ENCODE results near the gene NAXD.

NAXD gene

DNA sequence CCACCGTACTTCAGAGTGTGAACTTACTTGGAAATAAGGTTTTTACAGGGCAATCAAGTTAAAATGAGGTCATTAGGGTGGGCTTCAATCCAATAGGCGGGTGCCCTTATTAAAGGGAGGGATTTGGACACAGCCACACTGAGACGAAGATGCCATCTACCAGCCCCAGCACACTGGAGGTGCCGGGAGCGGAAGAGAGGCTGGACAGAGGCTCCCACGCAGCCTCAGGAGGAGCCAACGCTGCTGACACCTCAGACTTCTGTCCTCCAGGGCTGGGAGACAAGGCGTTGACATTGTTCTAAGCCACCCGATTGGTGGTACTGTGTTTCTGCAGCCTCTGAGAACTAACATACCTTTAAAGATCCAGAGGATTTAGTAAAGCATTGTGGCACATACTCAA lies 41.2 kb upstream of the NAXD start:
- TF ChIP-seq, protein P1, sequence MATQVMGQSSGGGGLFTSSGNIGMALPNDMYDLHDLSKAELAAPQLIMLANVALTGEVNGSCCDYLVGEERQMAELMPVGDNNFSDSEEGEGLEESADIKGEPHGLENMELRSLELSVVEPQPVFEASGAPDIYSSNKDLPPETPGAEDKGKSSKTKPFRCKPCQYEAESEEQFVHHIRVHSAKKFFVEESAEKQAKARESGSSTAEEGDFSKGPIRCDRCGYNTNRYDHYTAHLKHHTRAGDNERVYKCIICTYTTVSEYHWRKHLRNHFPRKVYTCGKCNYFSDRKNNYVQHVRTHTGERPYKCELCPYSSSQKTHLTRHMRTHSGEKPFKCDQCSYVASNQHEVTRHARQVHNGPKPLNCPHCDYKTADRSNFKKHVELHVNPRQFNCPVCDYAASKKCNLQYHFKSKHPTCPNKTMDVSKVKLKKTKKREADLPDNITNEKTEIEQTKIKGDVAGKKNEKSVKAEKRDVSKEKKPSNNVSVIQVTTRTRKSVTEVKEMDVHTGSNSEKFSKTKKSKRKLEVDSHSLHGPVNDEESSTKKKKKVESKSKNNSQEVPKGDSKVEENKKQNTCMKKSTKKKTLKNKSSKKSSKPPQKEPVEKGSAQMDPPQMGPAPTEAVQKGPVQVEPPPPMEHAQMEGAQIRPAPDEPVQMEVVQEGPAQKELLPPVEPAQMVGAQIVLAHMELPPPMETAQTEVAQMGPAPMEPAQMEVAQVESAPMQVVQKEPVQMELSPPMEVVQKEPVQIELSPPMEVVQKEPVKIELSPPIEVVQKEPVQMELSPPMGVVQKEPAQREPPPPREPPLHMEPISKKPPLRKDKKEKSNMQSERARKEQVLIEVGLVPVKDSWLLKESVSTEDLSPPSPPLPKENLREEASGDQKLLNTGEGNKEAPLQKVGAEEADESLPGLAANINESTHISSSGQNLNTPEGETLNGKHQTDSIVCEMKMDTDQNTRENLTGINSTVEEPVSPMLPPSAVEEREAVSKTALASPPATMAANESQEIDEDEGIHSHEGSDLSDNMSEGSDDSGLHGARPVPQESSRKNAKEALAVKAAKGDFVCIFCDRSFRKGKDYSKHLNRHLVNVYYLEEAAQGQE (IDR thresholded peaks at IDR 0.05; ENCODE audit: insufficient replicate concordance, low read depth): no peak
- TF ChIP-seq GABPA (IDR thresholded peaks at IDR 0.05; ENCODE audit: low read depth) (no peak), SPI1 (IDR thresholded peaks at IDR 0.05; ENCODE audit: borderline replicate concordance, low read depth) (no peak), POLR2AphosphoS5 (IDR thresholded peaks at IDR 0.05; ENCODE audit: low read depth) (no peak)
- TF ChIP-seq, protein P2, sequence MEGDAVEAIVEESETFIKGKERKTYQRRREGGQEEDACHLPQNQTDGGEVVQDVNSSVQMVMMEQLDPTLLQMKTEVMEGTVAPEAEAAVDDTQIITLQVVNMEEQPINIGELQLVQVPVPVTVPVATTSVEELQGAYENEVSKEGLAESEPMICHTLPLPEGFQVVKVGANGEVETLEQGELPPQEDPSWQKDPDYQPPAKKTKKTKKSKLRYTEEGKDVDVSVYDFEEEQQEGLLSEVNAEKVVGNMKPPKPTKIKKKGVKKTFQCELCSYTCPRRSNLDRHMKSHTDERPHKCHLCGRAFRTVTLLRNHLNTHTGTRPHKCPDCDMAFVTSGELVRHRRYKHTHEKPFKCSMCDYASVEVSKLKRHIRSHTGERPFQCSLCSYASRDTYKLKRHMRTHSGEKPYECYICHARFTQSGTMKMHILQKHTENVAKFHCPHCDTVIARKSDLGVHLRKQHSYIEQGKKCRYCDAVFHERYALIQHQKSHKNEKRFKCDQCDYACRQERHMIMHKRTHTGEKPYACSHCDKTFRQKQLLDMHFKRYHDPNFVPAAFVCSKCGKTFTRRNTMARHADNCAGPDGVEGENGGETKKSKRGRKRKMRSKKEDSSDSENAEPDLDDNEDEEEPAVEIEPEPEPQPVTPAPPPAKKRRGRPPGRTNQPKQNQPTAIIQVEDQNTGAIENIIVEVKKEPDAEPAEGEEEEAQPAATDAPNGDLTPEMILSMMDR (IDR thresholded peaks at IDR 0.05; ENCODE audit: insufficient read depth, low read length): no peak
- no peak for DNase-seq (ENCODE audit: low read depth in 1 of 2, low spot score in 1 of 2)

DNA sequence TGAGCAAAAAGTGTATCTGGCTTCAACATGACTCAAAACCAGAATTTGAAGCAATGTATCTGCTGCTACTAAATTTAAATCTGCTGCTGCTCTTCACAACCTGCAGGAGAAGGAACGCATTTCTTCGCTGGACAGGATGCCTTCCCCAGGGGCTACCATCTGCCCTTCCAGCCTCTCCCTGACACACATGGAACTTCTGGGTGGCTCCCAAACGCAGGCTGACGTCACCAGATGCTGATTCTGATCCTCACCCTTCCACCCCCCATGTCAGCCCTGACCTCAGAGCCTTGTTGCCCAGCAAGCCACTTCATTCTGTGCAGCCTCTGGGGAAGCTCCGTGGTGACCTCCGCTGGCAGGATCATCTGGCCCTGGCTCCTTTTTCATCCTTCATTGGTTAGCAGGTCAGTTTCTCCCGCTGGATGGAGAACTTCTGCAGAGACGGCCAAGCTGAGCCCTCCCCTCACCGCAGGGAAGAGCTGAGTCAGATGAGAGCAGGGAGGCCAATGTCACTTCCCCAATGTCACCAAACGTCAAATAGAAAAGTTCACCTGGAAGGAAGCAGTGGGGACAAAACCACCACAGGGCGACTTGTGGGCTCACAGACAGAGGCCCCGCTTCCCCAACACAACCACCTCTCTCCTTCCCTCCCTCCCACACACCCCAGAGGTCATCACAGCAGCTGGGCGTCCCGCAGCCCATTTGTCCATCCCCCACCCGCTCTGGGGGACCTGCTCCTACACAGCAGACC lies 39.8 kb upstream of the NAXD start:
- H3K27ac ChIP-seq (replicated peaks): no peak overlapping the region
- TF ChIP-seq, protein P2 (IDR thresholded peaks at IDR 0.05; ENCODE audit: insufficient read depth, low read length): no peak
- TF ChIP-seq, protein P1 (IDR thresholded peaks at IDR 0.05; ENCODE audit: insufficient replicate concordance, low read depth): no peak
- TF ChIP-seq POLR2AphosphoS5 (IDR thresholded peaks at IDR 0.05; ENCODE audit: low read depth) (peak; percentile 76; the same call in 1 of the 2 replicates), SPI1 (IDR thresholded peaks at IDR 0.05; ENCODE audit: borderline replicate concordance, low read depth) (peak; percentile 87), GABPA (IDR thresholded peaks at IDR 0.05; ENCODE audit: low read depth) (peak; percentile 66)
- no peak overlapping the region for H3K4me3 ChIP-seq (replicated peaks; ENCODE audit: insufficient read depth, low read length)
- no peaks in the 10 kb centered on the region for H3K27me3 ChIP-seq (ENCODE audit: insufficient read depth, poor library complexity, severe bottlenecking)
- DNase-seq (ENCODE audit: low read depth in 1 of 2, low spot score in 1 of 2): peak; percentile 77 to 86

More for the DNA sequence above, 41.2 kb upstream of the NAXD start:
- H3K27me3 ChIP-seq (ENCODE audit: insufficient read depth, poor library complexity, severe bottlenecking): no peaks in the 10 kb centered on the region
- H3K27ac ChIP-seq (replicated peaks): no peak overlapping the region
- H3K4me3 ChIP-seq (replicated peaks; ENCODE audit: insufficient read depth, low read length): no peak overlapping the region

DNA sequence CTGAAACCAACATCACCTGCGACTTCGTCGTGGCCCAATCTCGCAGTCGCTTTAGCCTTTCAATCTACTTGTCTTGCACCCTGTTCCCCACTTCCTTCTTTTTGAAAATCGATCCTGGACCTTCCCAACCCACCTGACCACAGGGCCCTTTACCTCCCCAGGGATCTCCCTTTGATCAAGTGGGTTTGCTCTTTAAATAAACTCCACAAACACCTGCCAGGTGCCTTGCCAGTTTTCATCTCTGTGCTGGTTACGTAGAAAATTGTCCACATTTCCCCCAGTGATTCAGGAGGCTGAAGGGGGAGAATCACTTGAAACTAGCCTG lies 39.3 kb upstream of the NAXD start:
- Histone ChIP-seq H3K27me3 (ENCODE audit: insufficient read depth, poor library complexity, severe bottlenecking) (no peaks in the 10 kb centered on the region), H3K4me3 (replicated peaks; ENCODE audit: insufficient read depth, low read length) (no peak overlapping the region), H3K27ac (replicated peaks) (no peak overlapping the region)
- no peak for DNase-seq (ENCODE audit: low read depth in 1 of 2, low spot score in 1 of 2)
- TF ChIP-seq POLR2AphosphoS5 (IDR thresholded peaks at IDR 0.05; ENCODE audit: low read depth) (no peak), GABPA (IDR thresholded peaks at IDR 0.05; ENCODE audit: low read depth) (no peak; the same call in 1 of the 2 replicates), SPI1 (IDR thresholded peaks at IDR 0.05; ENCODE audit: borderline replicate concordance, low read depth) (no peak)
- TF ChIP-seq, protein P2 (IDR thresholded peaks at IDR 0.05; ENCODE audit: insufficient read depth, low read length): no peak
- TF ChIP-seq, protein P1 (IDR thresholded peaks at IDR 0.05; ENCODE audit: insufficient replicate concordance, low read depth): no peak
